Measurements from ENCODE around the gene E2F4.
A peak's percentile ranks its signal among the peaks of the same experiment; 100 is the strongest.

Gene E2F4

DNA sequence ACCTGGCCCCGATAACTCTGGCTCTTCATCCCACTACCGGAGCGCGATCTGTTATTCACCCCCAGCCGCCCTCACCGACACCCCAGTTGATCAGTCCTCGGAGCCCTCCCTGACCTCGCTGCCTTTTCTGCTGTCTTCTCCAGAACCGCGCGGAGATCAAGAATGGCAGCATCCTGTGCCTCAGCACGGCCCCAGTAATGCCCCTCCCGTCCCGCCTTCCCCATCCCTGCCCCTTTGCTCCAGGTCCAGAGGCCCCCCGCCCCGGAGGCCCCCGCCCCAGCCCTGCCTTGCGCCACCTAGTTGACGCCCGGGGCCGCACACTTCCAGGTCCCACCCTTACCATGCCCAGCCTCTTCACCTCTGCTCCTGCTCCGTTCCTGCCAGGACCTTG lies 7.8 kb downstream of the E2F4 start:
- DNase-seq: no peak
- Histone ChIP-seq H3K36me3 (replicated peaks) (peaks cover 57% of the 10 kb centered on the region), H3K27me3 (replicated peaks) (no peaks in the 10 kb centered on the region), H3K4me3 (ENCODE audit: low read depth, low read length) (no peak overlapping the region), H3K27ac (no peak overlapping the region)
- in situ Hi-C loops (cut with HindIII; ENCODE audit: low pct_ligation_motif_present, low sequenced_read_pairs): no loop called here
- TF ChIP-seq, protein P1, sequence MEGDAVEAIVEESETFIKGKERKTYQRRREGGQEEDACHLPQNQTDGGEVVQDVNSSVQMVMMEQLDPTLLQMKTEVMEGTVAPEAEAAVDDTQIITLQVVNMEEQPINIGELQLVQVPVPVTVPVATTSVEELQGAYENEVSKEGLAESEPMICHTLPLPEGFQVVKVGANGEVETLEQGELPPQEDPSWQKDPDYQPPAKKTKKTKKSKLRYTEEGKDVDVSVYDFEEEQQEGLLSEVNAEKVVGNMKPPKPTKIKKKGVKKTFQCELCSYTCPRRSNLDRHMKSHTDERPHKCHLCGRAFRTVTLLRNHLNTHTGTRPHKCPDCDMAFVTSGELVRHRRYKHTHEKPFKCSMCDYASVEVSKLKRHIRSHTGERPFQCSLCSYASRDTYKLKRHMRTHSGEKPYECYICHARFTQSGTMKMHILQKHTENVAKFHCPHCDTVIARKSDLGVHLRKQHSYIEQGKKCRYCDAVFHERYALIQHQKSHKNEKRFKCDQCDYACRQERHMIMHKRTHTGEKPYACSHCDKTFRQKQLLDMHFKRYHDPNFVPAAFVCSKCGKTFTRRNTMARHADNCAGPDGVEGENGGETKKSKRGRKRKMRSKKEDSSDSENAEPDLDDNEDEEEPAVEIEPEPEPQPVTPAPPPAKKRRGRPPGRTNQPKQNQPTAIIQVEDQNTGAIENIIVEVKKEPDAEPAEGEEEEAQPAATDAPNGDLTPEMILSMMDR (IDR thresholded peaks at IDR 0.05; ENCODE audit: low read depth, low read length, missing control alignments): peak; percentile 10

DNA sequence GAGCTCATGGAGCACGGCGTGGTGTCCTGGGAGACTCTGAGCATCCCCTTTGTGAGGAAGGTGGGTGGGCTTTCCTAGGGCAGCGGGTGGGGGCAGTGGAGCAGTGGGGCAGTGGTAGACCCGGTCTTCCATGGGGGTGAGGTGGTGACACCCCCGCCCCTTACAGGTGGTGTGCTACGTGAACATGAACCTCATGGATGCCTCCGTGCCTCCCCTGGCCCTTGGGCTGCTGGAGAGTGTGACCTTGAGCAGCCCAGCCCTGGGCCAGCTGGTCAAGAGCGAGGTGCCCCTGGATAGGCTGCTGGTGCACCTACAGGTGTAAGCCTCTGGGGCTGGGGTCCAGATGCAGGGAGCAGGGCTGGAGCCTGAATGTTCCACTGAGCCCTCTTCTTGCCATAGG lies 8.5 kb downstream of the E2F4 start:
- Histone ChIP-seq H3K27ac (no peak overlapping the region), H3K36me3 (replicated peaks) (peaks cover 50% of the 10 kb centered on the region), H3K4me3 (ENCODE audit: low read depth, low read length) (no peak overlapping the region), H3K27me3 (replicated peaks) (no peaks in the 10 kb centered on the region)
- DNase-seq: no peak
- in situ Hi-C loops (cut with HindIII; ENCODE audit: low pct_ligation_motif_present, low sequenced_read_pairs): no loop called here
- TF ChIP-seq, protein P1 (IDR thresholded peaks at IDR 0.05; ENCODE audit: low read depth, low read length, missing control alignments): no peak

DNA sequence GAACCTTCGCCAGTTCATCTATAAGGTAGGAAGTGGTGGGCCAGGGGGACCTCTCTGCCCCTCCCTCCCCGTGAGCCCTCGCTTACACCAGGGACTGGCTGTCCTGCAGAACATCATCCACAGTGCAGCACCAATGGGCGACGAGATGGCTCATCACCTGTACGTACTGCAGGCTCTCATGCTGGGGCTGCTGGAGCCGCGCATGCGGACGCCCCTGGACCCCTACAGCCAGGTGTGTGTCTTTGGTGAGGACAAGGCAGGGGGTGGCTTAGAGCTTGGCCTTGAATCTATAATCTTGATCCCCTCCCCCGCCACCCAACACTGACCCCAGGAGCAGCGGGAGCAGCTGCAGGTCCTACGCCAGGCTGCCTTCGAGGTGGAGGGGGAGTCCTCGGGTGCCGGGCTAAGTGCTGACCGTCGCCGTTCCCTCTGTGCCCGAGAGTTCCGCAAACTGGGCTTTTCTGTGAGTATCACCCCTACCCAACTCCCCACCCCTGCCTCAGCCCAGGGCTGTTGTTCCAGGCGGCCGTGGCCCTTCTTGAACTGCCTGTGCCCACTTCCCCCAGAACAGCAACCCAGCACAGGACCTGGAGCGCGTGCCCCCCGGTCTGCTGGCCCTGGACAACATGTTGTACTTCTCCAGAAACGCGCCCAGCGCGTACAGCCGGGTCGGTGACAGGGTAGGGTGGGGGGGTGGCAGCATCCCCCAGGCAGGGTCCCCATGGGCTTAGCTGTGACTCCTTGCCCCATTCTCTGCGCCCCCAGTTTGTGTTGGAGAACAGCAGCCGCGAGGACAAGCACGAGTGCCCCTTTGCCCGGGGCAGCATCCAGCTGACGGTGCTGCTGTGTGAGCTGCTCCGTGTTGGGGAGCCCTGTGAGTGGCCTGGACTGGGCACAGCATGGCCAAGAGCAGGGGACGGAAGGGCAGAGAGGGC lies 9.7 kb downstream of the E2F4 start:
- no peak overlapping the region for H3K4me3 ChIP-seq (ENCODE audit: low read depth, low read length)
- in situ Hi-C loops (cut with HindIII; ENCODE audit: low pct_ligation_motif_present, low sequenced_read_pairs): no loop called here
- DNase-seq: no peak
- no peak overlapping the region for H3K27ac ChIP-seq
- no peaks in the 10 kb centered on the region for H3K27me3 ChIP-seq (replicated peaks)
- H3K36me3 ChIP-seq (replicated peaks): peaks cover 39% of the 10 kb centered on the region
- TF ChIP-seq, protein P1 (IDR thresholded peaks at IDR 0.05; ENCODE audit: low read depth, low read length, missing control alignments): no peak

DNA sequence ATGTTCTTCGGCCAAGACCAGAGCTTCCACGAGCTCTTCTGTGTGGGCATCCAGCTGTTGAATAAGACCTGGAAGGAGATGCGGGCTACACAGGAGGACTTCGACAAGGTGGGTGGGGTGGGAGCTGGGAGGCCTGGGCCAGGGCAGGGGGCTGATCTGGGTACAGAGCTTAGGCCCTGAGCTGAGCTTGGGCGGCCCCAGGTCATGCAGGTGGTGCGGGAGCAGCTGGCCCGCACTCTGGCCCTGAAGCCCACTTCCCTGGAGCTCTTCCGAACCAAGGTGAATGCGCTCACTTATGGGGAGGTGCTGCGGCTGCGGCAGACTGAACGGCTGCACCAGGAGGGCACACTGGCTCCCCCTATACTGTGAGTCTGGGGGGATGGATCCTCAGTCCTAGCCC lies 10.5 kb downstream of the E2F4 start:
- in situ Hi-C loops (cut with HindIII; ENCODE audit: low pct_ligation_motif_present, low sequenced_read_pairs): no loop called here
- peaks cover 31% of the 10 kb centered on the region for H3K36me3 ChIP-seq (replicated peaks)
- H3K27me3 ChIP-seq (replicated peaks): no peaks in the 10 kb centered on the region
- no peak overlapping the region for H3K4me3 ChIP-seq (ENCODE audit: low read depth, low read length)
- H3K27ac ChIP-seq: no peak overlapping the region
- DNase-seq: no peak
- TF ChIP-seq, protein P1 (IDR thresholded peaks at IDR 0.05; ENCODE audit: low read depth, low read length, missing control alignments): no peak

DNA sequence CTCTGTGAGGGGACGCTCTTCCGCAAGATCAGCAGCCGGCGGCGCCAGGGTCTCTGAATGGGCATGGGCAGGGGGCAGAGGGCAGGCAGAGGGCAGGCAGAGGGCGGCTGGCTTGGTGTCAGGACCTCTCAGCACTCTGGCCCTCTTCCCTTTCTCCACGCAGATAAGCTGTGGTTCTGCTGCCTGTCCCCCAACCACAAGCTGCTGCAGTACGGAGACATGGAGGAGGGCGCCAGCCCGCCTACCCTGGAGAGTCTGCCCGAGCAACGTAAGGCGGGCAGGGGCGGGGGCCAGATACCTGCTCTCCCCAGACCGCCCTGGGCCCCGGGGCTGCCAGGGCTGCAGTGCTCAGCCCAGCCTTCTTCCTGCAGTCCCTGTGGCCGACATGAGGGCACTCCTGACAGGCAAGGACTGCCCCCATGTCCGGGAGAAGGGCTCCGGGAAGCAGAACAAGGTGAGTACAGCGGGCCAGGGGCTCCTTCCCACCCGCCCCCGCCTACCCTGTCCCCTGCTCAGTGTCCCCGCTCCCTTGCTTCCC lies 11.1 kb downstream of the E2F4 start:
- H3K27me3 ChIP-seq (replicated peaks): no peaks in the 10 kb centered on the region
- peaks cover 25% of the 10 kb centered on the region for H3K36me3 ChIP-seq (replicated peaks)
- in situ Hi-C loops (cut with HindIII; ENCODE audit: low pct_ligation_motif_present, low sequenced_read_pairs): no loop called here
- H3K4me3 ChIP-seq (ENCODE audit: low read depth, low read length): no peak overlapping the region
- TF ChIP-seq, protein P1 (IDR thresholded peaks at IDR 0.05; ENCODE audit: low read depth, low read length, missing control alignments): no peak
- H3K27ac ChIP-seq: no peak overlapping the region
- no peak for DNase-seq
